Keratinocyte (primary cell): Measurements from ENCODE around the gene NSF. TPM values are rescaled to one million over a fixed set of nuclear protein-coding genes. Genes with fewer than 3 reads are reported as not detected.

ENCODE experiments used
- DNase-seq: peaks from one replicate; pipeline ENCODE4 v3.0.0-alpha.2; 2011; ENCODE audit warnings: low read depth, missing footprints, low spot score
- FAIRE-seq: peaks from 2 replicates; lab custom pipeline; 2011; peaks lifted over from hg19 to GRCh38; lab: Jason Lieb, UNC
- H2AFZ ChIP-seq: 2 replicates; pipeline ENCODE4 v1.6.0; 2012; ENCODE audit warnings: low read length, control low read depth, inconsistent platforms; ENCODE audit not compliant: control insufficient read depth
- H3K27ac ChIP-seq: 2 replicates; pipeline ENCODE4 v1.5.1; 2011; ENCODE audit warnings: low read length; ENCODE audit not compliant: control insufficient read depth, insufficient read depth
- H3K27me3 ChIP-seq: 3 replicates; pipeline ENCODE4 v1.6.0; 2011; ENCODE audit warnings: low read length; ENCODE audit not compliant: control insufficient read depth, insufficient read depth; ENCODE audit errors: extremely low read depth
- H3K36me3 ChIP-seq, 2 experiments: 2 replicates in 1 of 2; 3 replicates in 1 of 2; pipeline ENCODE4 v1.5.1; 2011; ENCODE audit warnings: low read length in 2 of 2, mild to moderate bottlenecking in 1 of 2; ENCODE audit not compliant: control insufficient read depth in 2 of 2, insufficient read depth in 2 of 2; ENCODE audit errors: extremely low read depth in 1 of 2
- H3K4me1 ChIP-seq: 3 replicates; pipeline ENCODE4 v1.5.1; 2011; ENCODE audit warnings: low read length; ENCODE audit not compliant: control insufficient read depth, insufficient read depth; ENCODE audit errors: extremely low read depth
- H3K4me2 ChIP-seq: 3 replicates; pipeline ENCODE4 v1.6.0; 2011; ENCODE audit warnings: low read depth, low read length; ENCODE audit not compliant: control insufficient read depth, insufficient read depth; ENCODE audit errors: extremely low read depth
- H3K4me3 ChIP-seq, 3 experiments: fragments of 200-600 bp in 1 of 3; sonication (generic) in 1 of 3; 2 replicates in 2 of 3; 3 replicates in 1 of 3; pipeline ENCODE4 v1.5.1; 2011 to 2016; ENCODE audit warnings: low read length in 3 of 3, mild to moderate bottlenecking in 3 of 3, control low read depth in 2 of 3, inconsistent platforms in 1 of 3, low read depth in 1 of 3, mixed read lengths in 1 of 3, mixed run types in 1 of 3, moderate library complexity in 1 of 3; ENCODE audit not compliant: control insufficient read depth in 2 of 3, insufficient read depth in 2 of 3; ENCODE audit errors: extremely low read depth in 1 of 3
- H3K79me2 ChIP-seq: 2 replicates; pipeline ENCODE4 v1.6.0; 2012; ENCODE audit warnings: low read length; ENCODE audit not compliant: control insufficient read depth, insufficient read depth
- H3K9ac ChIP-seq: 3 replicates; pipeline ENCODE4 v1.6.0; 2011; ENCODE audit warnings: low read length; ENCODE audit not compliant: control insufficient read depth, insufficient read depth; ENCODE audit errors: extremely low read depth
- H3K9me1 ChIP-seq: 3 replicates; pipeline ENCODE4 v1.6.0; 2011; ENCODE audit warnings: low read length; ENCODE audit not compliant: control insufficient read depth, insufficient read depth; ENCODE audit errors: extremely low read depth
- H3K9me3 ChIP-seq: 2 replicates; pipeline ENCODE4 v1.5.1; 2012; ENCODE audit warnings: low read depth, low read length; ENCODE audit not compliant: control insufficient read depth
- H4K20me1 ChIP-seq: 3 replicates; pipeline ENCODE4 v1.6.0; 2011; ENCODE audit warnings: low read length; ENCODE audit not compliant: control insufficient read depth, insufficient read depth; ENCODE audit errors: extremely low read depth
- EZH2 ChIP-seq: IDR thresholded peaks from one replicate; pipeline ENCODE4 v1.6.1; 2012; ENCODE audit warnings: inconsistent platforms, mild to moderate bottlenecking, low read length, moderate library complexity
- dilution Hi-C: fragments of 300-500 bp; cut with MboI; formaldehyde crosslinking; loops from one replicate; pipeline ENCODE4 v1.7.0; 2020; ENCODE audit warnings: low sequenced_read_pairs; ENCODE audit not compliant: extremely low pct_ligation_motif_present
- polyA plus RNA-seq, 5 experiments: library from polyadenylated mRNA; depleted of rRNA in 3 of 5; stranded (reverse) in 3 of 5; stranded (forward) in 1 of 5; unstranded in 1 of 5; fragments of >200 nt; gene quantifications; 1 replicate in 1 of 5; 2 replicates in 3 of 5; 3 replicates in 1 of 5; pipeline versions ENCODE4 v1.2.1 to v1.2.3, GENCODE V29; 2011 to 2012; ENCODE audit warnings: missing spikeins in 2 of 5, low read depth in 1 of 5, low replicate concordance in 1 of 5
- TF ChIP-seq, protein P1 (sequence below), 3 experiments: IDR thresholded peaks in 1 of 3; conservative IDR thresholded peaks in 1 of 3; optimal IDR thresholded peaks in 1 of 3; 2 replicates in 2 of 3; 3 replicates in 1 of 3; pipeline versions ENCODE3 to v1.5.1; 2011; ENCODE audit warnings: low read length in 3 of 3, mild to moderate bottlenecking in 3 of 3, moderate library complexity in 2 of 3, control low read depth in 1 of 3, inconsistent platforms in 1 of 3; ENCODE audit not compliant: insufficient read depth in 2 of 3; ENCODE audit errors: extremely low read depth in 1 of 3

Gene NSF
- polyA plus RNA-seq, 1 donor (not counting 4 experiments of a cell fraction or from before 2014, with no cell fraction given): 32.3 TPM

DNA sequence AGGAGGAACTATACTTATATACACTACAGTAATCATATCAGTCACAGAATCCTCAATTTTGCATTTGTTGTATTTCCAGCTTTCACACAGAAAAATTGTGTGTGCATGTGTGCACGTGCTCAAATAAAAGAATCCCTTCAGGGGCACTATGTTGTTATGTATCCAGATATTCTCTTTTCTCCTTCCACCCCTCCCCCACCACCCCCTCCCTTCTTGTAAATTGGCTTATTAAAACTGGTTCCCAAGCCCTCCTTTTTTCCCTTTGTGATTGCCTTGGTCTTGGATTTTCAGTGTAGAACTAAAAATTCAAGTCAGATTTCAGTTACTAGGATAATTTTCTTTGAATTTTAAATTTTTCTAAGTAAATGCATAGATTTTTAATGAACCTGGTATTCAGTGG is 141.7 kb downstream of the NSF start:
- TF ChIP-seq EZH2: no peak
- TF ChIP-seq, protein P1, sequence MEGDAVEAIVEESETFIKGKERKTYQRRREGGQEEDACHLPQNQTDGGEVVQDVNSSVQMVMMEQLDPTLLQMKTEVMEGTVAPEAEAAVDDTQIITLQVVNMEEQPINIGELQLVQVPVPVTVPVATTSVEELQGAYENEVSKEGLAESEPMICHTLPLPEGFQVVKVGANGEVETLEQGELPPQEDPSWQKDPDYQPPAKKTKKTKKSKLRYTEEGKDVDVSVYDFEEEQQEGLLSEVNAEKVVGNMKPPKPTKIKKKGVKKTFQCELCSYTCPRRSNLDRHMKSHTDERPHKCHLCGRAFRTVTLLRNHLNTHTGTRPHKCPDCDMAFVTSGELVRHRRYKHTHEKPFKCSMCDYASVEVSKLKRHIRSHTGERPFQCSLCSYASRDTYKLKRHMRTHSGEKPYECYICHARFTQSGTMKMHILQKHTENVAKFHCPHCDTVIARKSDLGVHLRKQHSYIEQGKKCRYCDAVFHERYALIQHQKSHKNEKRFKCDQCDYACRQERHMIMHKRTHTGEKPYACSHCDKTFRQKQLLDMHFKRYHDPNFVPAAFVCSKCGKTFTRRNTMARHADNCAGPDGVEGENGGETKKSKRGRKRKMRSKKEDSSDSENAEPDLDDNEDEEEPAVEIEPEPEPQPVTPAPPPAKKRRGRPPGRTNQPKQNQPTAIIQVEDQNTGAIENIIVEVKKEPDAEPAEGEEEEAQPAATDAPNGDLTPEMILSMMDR (optimal IDR thresholded peaks at IDR 0.05 in 1 of 3, IDR thresholded peaks at IDR 0.05 in 1 of 3, conservative IDR thresholded peaks at IDR 0.05 in 1 of 3; ENCODE audit: extremely low read depth in 1 of 3, insufficient read depth in 2 of 3, low read length in 3 of 3): no peak
- peaks cover 71% of the 10 kb centered on the region for H3K4me1 ChIP-seq

DNA sequence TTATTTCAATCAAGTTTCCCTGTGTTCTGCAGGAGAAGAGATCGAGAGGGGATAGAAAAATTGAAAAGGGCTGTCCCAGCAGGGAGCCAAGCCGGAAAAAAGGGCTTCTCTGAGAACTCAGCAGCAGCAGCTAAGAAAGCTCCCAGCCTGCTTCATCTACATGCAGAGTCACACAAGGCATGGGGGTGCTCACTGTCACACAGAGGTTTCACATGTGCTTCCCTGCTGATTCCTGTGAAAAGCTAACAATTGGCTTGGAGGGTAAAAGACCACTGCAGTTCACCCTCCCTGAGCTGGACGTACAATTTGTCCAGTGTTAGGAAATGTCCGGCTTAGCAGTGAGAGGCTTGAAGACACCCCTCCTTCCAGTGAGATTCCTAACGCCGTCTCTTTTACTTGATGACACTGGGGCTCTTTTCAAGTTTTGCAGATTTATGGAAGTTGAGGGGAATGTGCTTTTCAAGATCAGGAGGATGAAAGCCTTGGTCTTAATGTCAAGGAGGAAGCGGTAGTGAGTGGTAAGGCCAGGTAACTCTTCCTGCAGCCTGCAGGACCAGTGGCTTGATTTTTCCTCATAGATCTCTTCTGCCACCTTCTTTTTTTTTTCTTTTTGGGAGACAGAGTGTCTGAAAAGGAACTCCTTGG is 142.4 kb downstream of the NSF start:
- no peaks in the 10 kb centered on the region for H3K27me3 ChIP-seq
- no peaks in the 10 kb centered on the region for H3K9me3 ChIP-seq
- H2AFZ ChIP-seq: no peak overlapping the region
- H4K20me1 ChIP-seq: no peaks in the 10 kb centered on the region
- DNase-seq (no peak), FAIRE-seq (no peak)
- H3K4me2 ChIP-seq: no peak overlapping the region
- H3K4me1 ChIP-seq: peaks cover 64% of the 10 kb centered on the region
- H3K9ac ChIP-seq: no peak overlapping the region
- H3K4me3 ChIP-seq: no peak overlapping the region
- H3K36me3 ChIP-seq: peaks cover 0 to 7% of the 10 kb centered on the region in 2 experiments
- no peaks in the 10 kb centered on the region for H3K79me2 ChIP-seq
- dilution Hi-C loops: no loop called here
- no peak for TF ChIP-seq EZH2
- TF ChIP-seq, protein P1 (optimal IDR thresholded peaks at IDR 0.05 in 1 of 3, IDR thresholded peaks at IDR 0.05 in 1 of 3, conservative IDR thresholded peaks at IDR 0.05 in 1 of 3; ENCODE audit: extremely low read depth in 1 of 3, insufficient read depth in 2 of 3, low read length in 3 of 3): no peak
- no peak overlapping the region for H3K27ac ChIP-seq
- H3K9me1 ChIP-seq: peaks cover 3% of the 10 kb centered on the region

More for the DNA sequence above, 141.7 kb downstream of the NSF start:
- Histone ChIP-seq H3K27ac (no peak overlapping the region), H3K9me3 (no peaks in the 10 kb centered on the region), H3K36me3 (peaks cover 0 to 7% of the 10 kb centered on the region in 2 experiments), H3K9me1 (peaks cover 3% of the 10 kb centered on the region), H3K9ac (no peak overlapping the region), H3K4me2 (no peak overlapping the region), H3K4me3 (no peak overlapping the region), H2AFZ (no peak overlapping the region), H3K79me2 (no peaks in the 10 kb centered on the region), H3K27me3 (no peaks in the 10 kb centered on the region), H4K20me1 (no peaks in the 10 kb centered on the region)
- no peak for DNase-seq
- FAIRE-seq: no peak
- dilution Hi-C loops: no loop called here
